ENCODE measurements around the gene NKAIN4. TPM values are rescaled to one million over a fixed set of nuclear protein-coding genes. Genes with fewer than 3 reads are reported as not detected.

The NKAIN4 gene
- total and polyA plus RNA-seq, 12 donors, result 0.15 to 2.8 (median 0.36) TPM; not detected in 6

DNA sequence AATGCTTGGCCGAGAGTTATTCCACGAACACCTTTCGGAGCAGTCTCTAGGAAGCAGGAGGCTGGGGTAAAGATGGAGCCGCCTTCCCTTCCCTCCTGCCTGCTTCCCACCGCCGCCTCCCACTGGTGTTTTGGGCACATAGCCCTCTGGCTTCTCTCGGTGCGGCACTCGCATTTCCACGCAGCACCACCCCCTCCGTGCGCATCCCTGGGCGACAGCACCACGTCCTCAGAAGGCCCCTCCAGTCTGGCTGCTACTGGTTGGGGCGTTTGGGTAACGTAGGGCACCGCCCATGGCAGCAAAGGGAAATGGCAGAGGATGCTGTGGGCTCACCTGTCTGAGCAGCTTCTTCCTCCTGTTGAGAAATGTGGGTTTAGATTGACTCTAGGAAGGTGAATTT, 41.2 kb upstream of the NKAIN4 start:
- no peak for DNase-seq
- Histone ChIP-seq H3K4me1 (replicated peaks in 1 of 2) (no peaks in the 10 kb centered on the region), H3K36me3 (replicated peaks in 1 of 2) (no peaks in the 10 kb centered on the region), H3K9me3 (replicated peaks in 1 of 3) (no peaks in the 10 kb centered on the region), H3K27me3 (peaks cover 37% of the 10 kb centered on the region), H3K27ac (no peak overlapping the region), H3K4me3 (no peak overlapping the region)
- WGBS, 4 donors, result 22 to 33% (median 29%) methylated on average over 15 to 17 of the region's 17 CpGs
- TF ChIP-seq, protein P1, sequence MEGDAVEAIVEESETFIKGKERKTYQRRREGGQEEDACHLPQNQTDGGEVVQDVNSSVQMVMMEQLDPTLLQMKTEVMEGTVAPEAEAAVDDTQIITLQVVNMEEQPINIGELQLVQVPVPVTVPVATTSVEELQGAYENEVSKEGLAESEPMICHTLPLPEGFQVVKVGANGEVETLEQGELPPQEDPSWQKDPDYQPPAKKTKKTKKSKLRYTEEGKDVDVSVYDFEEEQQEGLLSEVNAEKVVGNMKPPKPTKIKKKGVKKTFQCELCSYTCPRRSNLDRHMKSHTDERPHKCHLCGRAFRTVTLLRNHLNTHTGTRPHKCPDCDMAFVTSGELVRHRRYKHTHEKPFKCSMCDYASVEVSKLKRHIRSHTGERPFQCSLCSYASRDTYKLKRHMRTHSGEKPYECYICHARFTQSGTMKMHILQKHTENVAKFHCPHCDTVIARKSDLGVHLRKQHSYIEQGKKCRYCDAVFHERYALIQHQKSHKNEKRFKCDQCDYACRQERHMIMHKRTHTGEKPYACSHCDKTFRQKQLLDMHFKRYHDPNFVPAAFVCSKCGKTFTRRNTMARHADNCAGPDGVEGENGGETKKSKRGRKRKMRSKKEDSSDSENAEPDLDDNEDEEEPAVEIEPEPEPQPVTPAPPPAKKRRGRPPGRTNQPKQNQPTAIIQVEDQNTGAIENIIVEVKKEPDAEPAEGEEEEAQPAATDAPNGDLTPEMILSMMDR (IDR thresholded peaks at IDR 0.05), result no peak
- no peak for TF ChIP-seq POLR2A (IDR thresholded peaks at IDR 0.05)
- intact Hi-C loops (cut with DNase I), result no loop called here

DNA sequence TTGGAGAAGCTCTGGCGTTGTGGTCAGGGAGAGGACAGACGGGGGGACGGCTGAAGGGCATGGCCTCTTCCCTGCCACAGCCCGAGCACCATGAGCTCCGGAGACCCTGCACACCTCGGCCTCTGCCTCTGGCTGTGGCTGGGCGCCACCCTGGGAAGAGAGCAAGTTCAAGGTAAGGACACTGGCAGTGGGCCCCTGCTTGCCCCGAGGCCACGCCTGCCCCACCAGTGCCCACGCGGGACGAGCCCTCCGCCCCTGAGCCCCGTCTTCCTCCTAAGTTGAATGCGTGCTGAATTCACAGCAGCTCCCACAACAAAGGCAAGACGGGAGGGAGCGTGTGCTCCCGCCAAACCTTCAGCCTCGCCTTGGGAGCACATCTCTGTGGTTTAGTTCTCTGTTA, 40.8 kb upstream of the NKAIN4 start:
- 20 to 38% (median 31%) methylated on average over 1 to 19 of the region's 19 CpGs for WGBS, 4 donors
- Histone ChIP-seq H3K4me1 (replicated peaks in 1 of 2) (no peaks in the 10 kb centered on the region), H3K4me3 (no peak overlapping the region), H3K36me3 (replicated peaks in 1 of 2) (no peaks in the 10 kb centered on the region), H3K9me3 (replicated peaks in 1 of 3) (no peaks in the 10 kb centered on the region), H3K27ac (no peak overlapping the region), H3K27me3 (peaks cover 37% of the 10 kb centered on the region)
- TF ChIP-seq POLR2A (IDR thresholded peaks at IDR 0.05), result no peak
- TF ChIP-seq, protein P1 (IDR thresholded peaks at IDR 0.05), result no peak
- intact Hi-C loops (cut with DNase I), result no loop called here
- DNase-seq, result no peak

DNA sequence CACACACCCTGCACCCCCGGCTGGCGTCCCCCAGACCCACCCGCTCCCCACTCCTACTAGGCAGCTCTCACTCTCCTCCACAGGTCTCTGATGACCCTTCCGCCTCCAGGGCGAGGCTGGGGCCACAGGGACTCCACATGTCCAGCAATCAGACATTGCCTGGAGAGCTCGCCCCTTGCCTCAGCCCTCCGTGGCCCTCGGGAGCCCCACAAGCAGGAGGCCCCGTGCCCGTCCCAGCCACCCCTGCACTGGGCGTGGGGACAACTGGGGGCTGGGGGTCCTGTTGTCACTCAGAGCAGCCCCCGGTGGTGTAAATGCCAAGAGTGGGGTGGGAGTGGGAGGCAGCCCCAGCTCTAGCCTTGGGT, 40.3 kb upstream of the NKAIN4 start:
- WGBS, 4 donors, result 73 to 84% (median 79%) methylated on average over 6 to 12 of the region's 12 CpGs
- no peaks in the 10 kb centered on the region for H3K4me1 ChIP-seq (replicated peaks in 1 of 2)
- no peaks in the 10 kb centered on the region for H3K36me3 ChIP-seq (replicated peaks in 1 of 2)
- no peaks in the 10 kb centered on the region for H3K9me3 ChIP-seq (replicated peaks in 1 of 3)
- H3K27me3 ChIP-seq, result peaks cover 37% of the 10 kb centered on the region
- no peak overlapping the region for H3K4me3 ChIP-seq
- TF ChIP-seq, protein P1 (IDR thresholded peaks at IDR 0.05), result no peak
- no peak for TF ChIP-seq POLR2A (IDR thresholded peaks at IDR 0.05)
- no peak for DNase-seq
- no peak overlapping the region for H3K27ac ChIP-seq
- intact Hi-C loops (cut with DNase I), result no loop called here

DNA sequence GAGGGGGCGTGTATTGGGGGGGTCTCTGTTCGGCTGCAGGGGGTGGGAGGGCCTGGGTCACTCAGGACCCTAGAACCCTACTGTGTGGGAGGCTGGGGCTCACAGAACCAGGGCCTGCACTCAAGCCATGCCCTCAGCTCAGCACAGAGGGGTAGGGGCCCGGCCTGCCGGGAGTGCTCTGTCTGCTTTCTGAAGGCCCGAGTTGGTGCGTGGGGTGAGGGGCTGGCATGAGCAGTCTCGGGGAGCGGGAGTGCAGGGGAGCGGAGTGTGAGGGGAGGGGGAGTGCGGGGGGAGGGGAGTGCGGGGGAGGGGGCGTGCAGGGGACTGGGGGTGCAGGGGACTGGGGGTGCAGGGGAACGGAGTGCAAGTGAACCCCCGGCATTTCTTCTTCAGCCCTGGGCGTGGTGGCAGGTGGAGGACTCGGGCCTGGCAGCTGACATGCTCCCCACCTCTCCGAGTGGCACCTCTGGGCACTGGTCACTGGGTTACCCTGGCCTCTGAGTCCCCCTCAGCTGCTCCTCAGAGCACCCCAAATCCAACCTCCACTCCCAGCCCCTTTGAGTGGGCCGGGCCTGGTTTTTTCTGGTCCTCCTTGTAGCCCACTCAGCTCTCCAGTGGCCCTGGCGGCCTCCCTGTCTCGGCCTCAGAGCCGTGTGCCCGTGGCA, 39.7 kb upstream of the NKAIN4 start:
- intact Hi-C loops (cut with DNase I), result no loop called here
- no peak for DNase-seq
- no peak overlapping the region for H3K27ac ChIP-seq
- peaks cover 35% of the 10 kb centered on the region for H3K27me3 ChIP-seq
- TF ChIP-seq, protein P1 (IDR thresholded peaks at IDR 0.05), result no peak
- no peak for TF ChIP-seq POLR2A (IDR thresholded peaks at IDR 0.05)
- H3K9me3 ChIP-seq (replicated peaks in 1 of 3), result no peaks in the 10 kb centered on the region
- no peak overlapping the region for H3K4me3 ChIP-seq
- no peaks in the 10 kb centered on the region for H3K4me1 ChIP-seq (replicated peaks in 1 of 2)
- WGBS, 4 donors, result 49 to 78% (median 59%) methylated on average over 8 to 20 of the region's 22 CpGs
- H3K36me3 ChIP-seq (replicated peaks in 1 of 2), result no peaks in the 10 kb centered on the region

Measured in adrenal gland (tissue), 12 donors.